Measurements from ENCODE around the gene FLT1.

FLT1 gene

DNA sequence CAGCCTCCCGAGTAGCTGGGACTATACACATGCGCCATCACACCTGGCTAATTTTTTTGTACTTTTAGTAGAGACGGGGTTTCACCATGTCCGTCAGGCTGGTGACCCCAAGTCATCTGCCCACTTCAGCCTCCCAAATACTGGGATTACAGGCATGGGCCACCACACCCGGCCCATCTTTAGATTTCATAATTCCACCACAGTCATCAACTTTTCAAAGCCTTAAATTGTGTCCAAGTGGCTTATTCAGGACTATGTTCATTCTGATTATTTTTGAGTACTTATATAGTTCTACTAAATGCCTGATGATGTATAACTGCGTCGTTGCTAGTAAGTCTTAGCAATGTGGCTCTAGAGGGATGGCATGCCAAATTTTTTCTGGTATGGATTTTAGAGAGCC is 36.9 kb downstream of the FLT1 start:
- Histone ChIP-seq H3K9me2 (replicated peaks; ENCODE audit: control insufficient read depth, low read length) (no peaks in the 10 kb centered on the region), H3K27me3 (ENCODE audit: control insufficient read depth, low read length) (0 out of 2 replicates have a peak, but pooled peaks cover 3% of the 10 kb centered on the region), H3K9me3 (ENCODE audit: control insufficient read depth, insufficient read depth, low read length) (no peaks in the 10 kb centered on the region), H4K20me1 (ENCODE audit: control insufficient read depth, insufficient read depth, low read depth, low read length) (no peaks in the 10 kb centered on the region), H3K4me3 (ENCODE audit: low read length) (no peak overlapping the region), H3K79me2 (ENCODE audit: control insufficient read depth, low read length) (no peaks in the 10 kb centered on the region), H3K4me1 (ENCODE audit: control insufficient read depth, low read length) (no peaks in the 10 kb centered on the region), H3F3A (ENCODE audit: control insufficient read depth, insufficient read depth) (no peaks in the 10 kb centered on the region), H3K4me2 (ENCODE audit: low read length) (no peak overlapping the region), H3K27ac (ENCODE audit: low read depth, low read length) (no peak overlapping the region), H3K36me3 (ENCODE audit: control insufficient read depth, low read length) (no peaks in the 10 kb centered on the region)
- TF ChIP-seq, protein P1, sequence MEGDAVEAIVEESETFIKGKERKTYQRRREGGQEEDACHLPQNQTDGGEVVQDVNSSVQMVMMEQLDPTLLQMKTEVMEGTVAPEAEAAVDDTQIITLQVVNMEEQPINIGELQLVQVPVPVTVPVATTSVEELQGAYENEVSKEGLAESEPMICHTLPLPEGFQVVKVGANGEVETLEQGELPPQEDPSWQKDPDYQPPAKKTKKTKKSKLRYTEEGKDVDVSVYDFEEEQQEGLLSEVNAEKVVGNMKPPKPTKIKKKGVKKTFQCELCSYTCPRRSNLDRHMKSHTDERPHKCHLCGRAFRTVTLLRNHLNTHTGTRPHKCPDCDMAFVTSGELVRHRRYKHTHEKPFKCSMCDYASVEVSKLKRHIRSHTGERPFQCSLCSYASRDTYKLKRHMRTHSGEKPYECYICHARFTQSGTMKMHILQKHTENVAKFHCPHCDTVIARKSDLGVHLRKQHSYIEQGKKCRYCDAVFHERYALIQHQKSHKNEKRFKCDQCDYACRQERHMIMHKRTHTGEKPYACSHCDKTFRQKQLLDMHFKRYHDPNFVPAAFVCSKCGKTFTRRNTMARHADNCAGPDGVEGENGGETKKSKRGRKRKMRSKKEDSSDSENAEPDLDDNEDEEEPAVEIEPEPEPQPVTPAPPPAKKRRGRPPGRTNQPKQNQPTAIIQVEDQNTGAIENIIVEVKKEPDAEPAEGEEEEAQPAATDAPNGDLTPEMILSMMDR (IDR thresholded peaks at IDR 0.05; ENCODE audit: low read depth, low read length, poor library complexity, severe bottlenecking) = no peak
- TF ChIP-seq EZH2phosphoT487 (IDR thresholded peaks at IDR 0.05; ENCODE audit: borderline replicate concordance, low read length) = no peak

GRCh38 chr13:28457521-28457920 is 37.4 kb downstream of the FLT1 start:
- no peak overlapping the region for H3K27ac ChIP-seq (ENCODE audit: low read depth, low read length)
- no peak overlapping the region for H3K4me3 ChIP-seq (ENCODE audit: low read length)
- no peaks in the 10 kb centered on the region for H3K9me3 ChIP-seq (ENCODE audit: control insufficient read depth, insufficient read depth, low read length)
- H3K36me3 ChIP-seq (ENCODE audit: control insufficient read depth, low read length) = no peaks in the 10 kb centered on the region
- H3K79me2 ChIP-seq (ENCODE audit: control insufficient read depth, low read length) = no peaks in the 10 kb centered on the region
- no peak overlapping the region for H3K4me2 ChIP-seq (ENCODE audit: low read length)
- H3F3A ChIP-seq (ENCODE audit: control insufficient read depth, insufficient read depth) = no peaks in the 10 kb centered on the region
- no peaks in the 10 kb centered on the region for H3K4me1 ChIP-seq (ENCODE audit: control insufficient read depth, low read length)
- H3K27me3 ChIP-seq (ENCODE audit: control insufficient read depth, low read length) = 0 out of 2 replicates have a peak, but pooled peaks cover 3% of the 10 kb centered on the region
- no peaks in the 10 kb centered on the region for H4K20me1 ChIP-seq (ENCODE audit: control insufficient read depth, insufficient read depth, low read depth, low read length)
- TF ChIP-seq EZH2phosphoT487 (IDR thresholded peaks at IDR 0.05; ENCODE audit: borderline replicate concordance, low read length) = no peak
- TF ChIP-seq, protein P1 (IDR thresholded peaks at IDR 0.05; ENCODE audit: low read depth, low read length, poor library complexity, severe bottlenecking) = no peak
- no peaks in the 10 kb centered on the region for H3K9me2 ChIP-seq (replicated peaks; ENCODE audit: control insufficient read depth, low read length)

GRCh38 chr13:28455580-28456194 is 39.2 kb downstream of the FLT1 start:
- Histone ChIP-seq H4K20me1 (ENCODE audit: control insufficient read depth, insufficient read depth, low read depth, low read length) (no peaks in the 10 kb centered on the region), H3K36me3 (ENCODE audit: control insufficient read depth, low read length) (no peaks in the 10 kb centered on the region), H3K27me3 (ENCODE audit: control insufficient read depth, low read length) (0 out of 2 replicates have a peak, but pooled peaks cover 3% of the 10 kb centered on the region), H3K9me2 (replicated peaks; ENCODE audit: control insufficient read depth, low read length) (no peaks in the 10 kb centered on the region), H3K79me2 (ENCODE audit: control insufficient read depth, low read length) (no peaks in the 10 kb centered on the region), H3K4me2 (ENCODE audit: low read length) (no peak overlapping the region), H3F3A (ENCODE audit: control insufficient read depth, insufficient read depth) (no peaks in the 10 kb centered on the region), H3K27ac (ENCODE audit: low read depth, low read length) (no peak overlapping the region), H3K4me1 (ENCODE audit: control insufficient read depth, low read length) (no peaks in the 10 kb centered on the region), H3K4me3 (ENCODE audit: low read length) (no peak overlapping the region), H3K9me3 (ENCODE audit: control insufficient read depth, insufficient read depth, low read length) (no peaks in the 10 kb centered on the region)
- TF ChIP-seq, protein P1 (IDR thresholded peaks at IDR 0.05; ENCODE audit: low read depth, low read length, poor library complexity, severe bottlenecking) = no peak
- TF ChIP-seq EZH2phosphoT487 (IDR thresholded peaks at IDR 0.05; ENCODE audit: borderline replicate concordance, low read length) = no peak

Measured in DOHH2 (cell line).